Stimulated activated CD4-positive, alpha-beta T cell treated with anti-CD3 and anti-CD28 coated beads, Interleukin-12 subunit alpha, Interleukin-12 subunit beta, amount 100 ng/mL, for 48 hours (primary cell): ENCODE data around the gene ADNP.

Experiments
- DNase-seq, 3 donors: peaks; one replicate each; pipeline ENCODE4 v3.0.0-alpha.2; 2020; ENCODE audit warnings: low read depth in 2 of 3, low spot score in 1 of 3

Gene ADNP

GRCh38 chr20:50932691-50933280 lies 1.5 kb upstream of the ADNP start:
- no peak for DNase-seq

DNA sequence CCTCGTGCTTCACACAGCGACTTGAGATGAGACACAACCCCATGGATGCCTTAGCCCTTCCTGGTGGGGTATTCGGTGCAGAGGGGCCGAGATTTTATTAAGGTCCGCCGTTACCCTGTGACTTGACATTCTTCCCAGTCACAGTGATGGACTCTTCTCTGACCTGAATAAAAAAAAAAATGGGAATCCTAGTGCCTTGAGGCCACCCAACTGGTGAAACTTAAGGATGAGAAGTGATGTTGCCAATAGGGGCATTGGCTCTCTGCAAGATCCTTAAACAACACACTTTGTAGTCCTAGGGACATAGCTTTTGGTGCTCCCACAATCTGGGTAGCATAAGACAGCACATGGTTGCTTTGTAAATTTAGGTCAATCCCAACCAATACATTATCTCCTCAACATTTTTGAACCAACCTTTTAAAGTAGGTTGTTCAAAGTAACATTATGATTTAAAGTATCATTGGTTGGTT lies 814 bp upstream of the ADNP start:
- DNase-seq: no peak

- no peak for DNase-seq
Measured at GRCh38 chr20:50930976-50931305, 296 bp downstream of the ADNP start.

GRCh38 chr20:50930139-50930975 lies 880 bp downstream of the ADNP start:
- peak in 1 of 3 donors; percentile 9 for DNase-seq

GRCh38 chr20:50929299-50930138 lies 1.7 kb downstream of the ADNP start:
- DNase-seq: peak; percentile 89 to 96 (median 91)

DNA sequence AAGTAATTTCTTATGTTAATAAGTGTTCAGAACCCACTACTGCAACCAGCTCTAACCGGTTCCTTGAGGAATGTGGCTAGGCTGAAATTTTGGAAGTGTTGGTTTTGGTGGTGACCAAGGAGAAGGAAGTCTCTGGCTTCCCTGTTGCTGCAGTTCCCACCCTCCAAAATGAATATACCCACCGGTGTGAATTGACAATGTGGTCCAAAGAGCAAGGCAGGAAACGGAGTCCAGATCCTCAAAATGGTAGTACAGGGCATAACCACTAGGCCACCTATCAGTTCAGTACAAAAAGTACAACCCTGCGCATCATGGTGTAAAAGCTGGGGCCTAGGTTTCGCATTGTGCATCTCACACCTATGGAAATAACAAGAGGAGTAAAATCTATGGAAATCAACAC lies 2.8 kb downstream of the ADNP start:
- no peak for DNase-seq

DNA sequence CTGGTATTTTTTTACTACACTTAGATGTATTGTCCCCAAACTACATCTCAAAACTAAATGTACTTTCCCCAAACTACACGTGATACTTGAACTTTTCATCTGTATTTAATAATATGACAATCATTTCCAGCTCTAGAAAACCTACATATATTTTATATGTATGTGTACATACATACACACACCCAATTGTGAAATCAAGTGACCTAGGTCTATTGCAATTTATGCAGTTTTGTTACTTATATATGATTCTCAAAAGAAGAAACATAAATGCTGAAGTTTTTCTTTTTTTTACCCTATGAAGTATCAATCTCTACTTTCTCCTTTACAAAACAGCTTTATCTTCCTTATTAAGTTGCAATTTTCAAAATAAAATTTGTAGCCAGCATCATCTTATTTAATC lies 4.7 kb downstream of the ADNP start:
- DNase-seq: no peak

GRCh38 chr20:50924261-50924920 lies 6.8 kb downstream of the ADNP start:
- DNase-seq: no peak

DNA sequence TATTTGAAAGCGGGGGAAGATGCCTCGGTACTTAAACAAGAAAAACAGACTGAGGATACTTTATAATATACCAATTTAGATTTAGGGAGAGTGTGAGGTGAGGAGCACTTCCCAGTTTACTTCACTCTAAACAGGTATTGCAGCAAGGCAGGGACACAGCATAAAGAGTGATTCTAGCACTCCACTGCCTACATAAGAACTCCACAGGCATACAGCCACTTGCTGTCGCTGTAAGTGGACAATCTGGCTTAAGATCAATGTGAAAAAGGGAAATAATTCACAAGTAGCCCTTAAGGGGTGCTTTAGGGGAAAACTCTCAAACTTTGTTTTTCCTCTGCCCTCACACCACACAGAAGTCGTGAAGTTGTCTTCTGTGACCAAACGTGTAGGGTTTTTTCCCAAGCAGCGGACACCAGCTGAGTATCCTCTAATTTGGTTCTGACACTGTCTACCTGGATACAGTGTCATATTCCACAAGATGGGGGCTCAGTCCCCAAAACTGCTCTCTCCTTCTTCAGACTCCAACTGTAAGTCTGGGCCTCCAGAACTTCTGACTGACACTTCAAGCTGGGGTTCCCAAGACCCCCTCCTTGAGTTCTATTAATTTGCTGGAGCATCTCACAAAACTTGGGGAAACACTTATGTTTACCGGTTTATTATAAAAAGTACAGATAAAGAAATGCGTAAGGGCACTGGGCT lies 9.3 kb downstream of the ADNP start:
- no peak for DNase-seq

- no peak for DNase-seq
Measured at GRCh38 chr20:50920997-50921396, 10.2 kb downstream of the ADNP start.

GRCh38 chr20:50919567-50919966 lies 11.7 kb downstream of the ADNP start:
- no peak for DNase-seq

DNA sequence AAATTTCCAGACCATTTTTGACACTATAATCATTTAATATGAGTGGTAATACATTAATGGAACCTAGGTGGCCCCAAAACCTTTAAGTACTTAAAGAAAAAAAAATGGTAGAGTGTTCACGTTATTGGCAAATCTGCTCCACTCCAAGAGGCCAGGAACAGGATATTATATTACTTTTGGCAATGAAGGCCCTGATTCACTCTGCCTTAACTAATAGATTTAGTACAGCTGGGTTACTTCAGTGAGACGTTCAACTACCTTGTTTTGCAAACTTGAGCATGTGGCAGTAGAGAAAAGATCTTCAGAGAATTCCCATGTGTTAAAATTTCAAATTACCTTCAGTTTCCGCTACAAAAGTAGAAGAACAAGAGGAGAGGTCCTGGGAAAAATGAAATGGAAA lies 12.8 kb downstream of the ADNP start:
- no peak for DNase-seq

GRCh38 chr20:50916934-50917333 lies 14.3 kb downstream of the ADNP start:
- no peak for DNase-seq

GRCh38 chr20:50916257-50916656 lies 15.0 kb downstream of the ADNP start:
- no peak for DNase-seq

DNA sequence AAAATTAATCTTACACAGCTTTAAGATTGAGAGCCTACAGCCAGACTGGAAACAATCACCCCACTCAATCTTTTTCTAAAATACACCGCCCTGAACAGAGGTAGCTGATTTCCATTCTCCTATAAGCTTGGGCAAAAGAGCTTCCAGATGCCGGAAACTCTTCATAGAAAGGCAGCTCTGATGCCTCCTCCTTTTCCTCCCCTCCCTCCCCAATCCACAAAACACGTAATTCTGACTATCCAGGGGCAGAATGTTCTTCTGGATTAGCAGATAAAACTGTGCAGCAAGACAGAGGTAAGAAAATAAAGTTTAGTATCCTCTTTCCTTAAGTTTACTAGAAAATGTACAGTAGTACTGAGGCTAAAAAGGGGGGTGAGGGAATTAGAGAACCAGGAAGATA lies 15.8 kb downstream of the ADNP start:
- no peak for DNase-seq

DNA sequence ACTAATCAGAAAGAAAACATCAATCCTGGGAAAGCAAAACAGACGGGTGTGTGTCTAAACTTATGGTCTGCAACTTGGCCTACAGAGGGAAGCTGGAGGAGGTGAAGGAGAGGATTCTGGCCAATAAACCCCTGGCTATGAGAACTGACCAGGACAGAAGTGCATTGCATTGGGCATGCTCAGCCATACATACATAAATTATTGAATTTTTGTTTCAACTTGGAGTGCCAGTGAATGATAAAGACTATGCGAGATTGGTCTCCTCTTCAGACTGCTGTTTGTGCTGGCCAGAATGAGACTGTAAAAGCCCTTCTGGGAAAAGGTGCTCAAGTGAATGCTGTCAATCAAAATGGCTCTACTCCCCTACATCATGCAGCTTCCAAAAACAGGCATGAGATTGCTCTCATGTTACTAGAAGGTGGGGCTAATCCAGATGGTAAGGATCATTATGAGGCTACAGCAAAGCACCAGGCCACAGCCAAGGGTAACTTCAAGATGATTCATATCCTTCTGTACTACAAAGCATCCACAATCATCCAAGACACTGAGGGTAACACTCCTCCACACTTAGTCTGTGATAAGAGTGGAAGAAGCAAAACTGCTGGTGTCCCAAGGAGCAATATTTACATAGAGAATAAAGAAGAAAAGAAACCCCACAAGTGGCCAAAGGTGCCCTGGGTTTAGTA lies 17.4 kb downstream of the ADNP start:
- no peak for DNase-seq

DNA sequence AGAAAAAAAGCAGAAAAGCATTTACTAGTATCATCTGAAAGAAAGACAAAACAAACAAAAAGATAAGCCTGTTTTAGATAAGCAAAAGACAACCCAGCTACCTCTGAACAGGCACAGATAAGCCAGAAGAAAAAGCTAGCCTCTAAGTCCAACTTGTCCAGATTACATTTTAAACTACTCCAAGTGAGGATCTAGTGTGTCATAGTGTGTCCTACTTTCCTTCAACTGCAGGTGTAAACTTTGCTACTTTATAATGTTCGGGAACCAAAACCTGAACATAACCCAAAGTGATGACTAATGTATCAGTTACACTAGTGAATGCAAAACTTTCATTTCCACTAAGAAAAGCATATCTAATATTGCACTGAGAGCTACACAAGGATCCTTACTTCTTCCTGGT lies 19.5 kb downstream of the ADNP start:
- DNase-seq: no peak

DNA sequence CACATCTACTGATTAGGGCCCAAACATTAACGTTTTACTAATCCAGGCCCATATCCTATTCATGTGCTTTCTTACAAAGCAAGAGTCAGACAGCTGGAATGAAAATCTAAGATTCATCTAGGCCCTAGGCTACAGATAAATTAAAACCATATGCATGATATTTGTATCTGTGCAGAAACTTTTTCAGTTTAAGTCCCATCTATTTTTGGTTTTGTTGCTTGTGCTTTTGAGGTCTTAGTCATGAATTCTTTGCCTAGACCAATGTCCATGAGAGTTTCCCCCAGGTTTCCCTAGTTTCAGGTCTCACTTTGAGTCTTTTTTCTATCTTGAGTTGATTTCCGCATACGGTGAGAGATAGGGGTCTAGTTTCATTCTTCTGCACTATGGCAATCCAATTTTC lies 20.2 kb downstream of the ADNP start:
- DNase-seq: no peak

DNA sequence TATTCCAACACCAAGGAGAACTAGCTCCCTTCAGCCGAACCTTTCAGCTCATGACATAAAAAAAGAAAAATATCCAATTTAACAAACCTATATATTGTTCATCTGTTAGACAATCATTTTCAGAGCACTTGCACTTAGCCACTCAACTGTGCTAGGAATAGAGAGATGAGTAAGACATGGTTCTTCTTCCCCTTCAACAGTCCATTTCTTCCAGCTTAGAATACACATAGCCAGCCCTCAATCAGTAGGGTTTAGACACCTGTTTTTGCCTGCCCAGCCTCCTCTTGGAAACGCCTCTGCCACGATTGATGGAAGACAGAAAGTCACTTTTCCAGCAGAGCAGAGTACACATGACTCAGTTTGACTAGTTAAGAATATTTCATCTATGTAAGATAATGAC lies 21.8 kb downstream of the ADNP start:
- no peak for DNase-seq

- no peak for DNase-seq
Measured at GRCh38 chr20:50904067-50904570, 27.1 kb downstream of the ADNP start.
